AG04450 (cell line): ENCODE results near the gene APOC3. TPM values are rescaled to one million over a fixed set of nuclear protein-coding genes. Genes with fewer than 3 reads are reported as not detected.

Source experiments
- CTCF ChIA-PET: fragments of 300-600, 350-600 bp; formaldehyde crosslinking; extraction: SDS; loops from one replicate; lab custom pipeline; 2022; ENCODE audit warnings: antibody characterized with exemption, inconsistent platforms; lab: Charles Lee
- POLR2A ChIA-PET: fragments of 350-600 bp; formaldehyde crosslinking; extraction: SDS; loops from one replicate; lab custom pipeline; 2021; ENCODE audit warnings: antibody characterized with exemption, inconsistent platforms; lab: Yijun Ruan, JAX
- DNase-seq: peaks from one replicate; pipeline ENCODE4 v3.0.0-alpha.2; 2011; ENCODE audit warnings: low read depth, low spot score
- H3K27ac ChIP-seq: one replicate; pipeline ENCODE4 v1.5.1; 2012; ENCODE audit warnings: low read depth, low read length, control low read depth
- H3K27me3 ChIP-seq: one replicate; pipeline ENCODE4 v1.6.0; 2012; ENCODE audit warnings: low read length; ENCODE audit not compliant: control insufficient read depth, insufficient read depth
- H3K4me3 ChIP-seq: 2 replicates; pipeline ENCODE4 v1.5.1; 2011; ENCODE audit warnings: mild to moderate bottlenecking, low read depth, low read length, control low read depth
- H3K9me3 ChIP-seq: 2 replicates; pipeline ENCODE4 v1.5.1; 2012; ENCODE audit warnings: low read length; ENCODE audit not compliant: control insufficient read depth, insufficient read depth
- polyA plus RNA-seq: library from polyadenylated mRNA; depleted of rRNA; stranded (reverse); fragments of >200 nt; gene quantifications from 2 replicates; pipeline ENCODE4 v1.2.3, GENCODE V29; 2011
- TF ChIP-seq, protein P1 (sequence below): IDR thresholded peaks from 2 replicates; pipeline ENCODE4 v1.5.1; 2011; ENCODE audit warnings: low read depth, low read length, control low read depth, inconsistent platforms

The APOC3 gene
- polyA plus RNA-seq, 1 experiment = not detected

DNA sequence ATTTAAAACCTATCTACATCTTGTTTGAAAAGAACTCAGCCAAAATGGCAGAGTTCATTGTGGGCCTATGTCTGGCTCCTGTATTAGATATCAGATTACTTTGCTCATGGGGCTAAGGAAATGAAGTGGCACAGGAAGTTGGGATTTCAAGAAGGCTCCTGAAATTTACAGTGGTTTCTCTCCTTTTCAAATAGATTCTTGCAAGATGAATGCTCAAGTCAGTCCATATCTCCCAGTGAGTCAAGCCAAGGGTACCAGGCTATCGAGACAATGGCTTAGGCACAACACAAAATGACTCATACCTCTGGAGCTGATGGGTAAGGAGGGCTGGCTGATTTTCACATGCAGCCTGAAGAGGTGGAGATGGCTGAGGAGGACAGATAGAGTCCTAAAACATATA, 31.8 kb downstream of the APOC3 start:
- TF ChIP-seq, protein P1, sequence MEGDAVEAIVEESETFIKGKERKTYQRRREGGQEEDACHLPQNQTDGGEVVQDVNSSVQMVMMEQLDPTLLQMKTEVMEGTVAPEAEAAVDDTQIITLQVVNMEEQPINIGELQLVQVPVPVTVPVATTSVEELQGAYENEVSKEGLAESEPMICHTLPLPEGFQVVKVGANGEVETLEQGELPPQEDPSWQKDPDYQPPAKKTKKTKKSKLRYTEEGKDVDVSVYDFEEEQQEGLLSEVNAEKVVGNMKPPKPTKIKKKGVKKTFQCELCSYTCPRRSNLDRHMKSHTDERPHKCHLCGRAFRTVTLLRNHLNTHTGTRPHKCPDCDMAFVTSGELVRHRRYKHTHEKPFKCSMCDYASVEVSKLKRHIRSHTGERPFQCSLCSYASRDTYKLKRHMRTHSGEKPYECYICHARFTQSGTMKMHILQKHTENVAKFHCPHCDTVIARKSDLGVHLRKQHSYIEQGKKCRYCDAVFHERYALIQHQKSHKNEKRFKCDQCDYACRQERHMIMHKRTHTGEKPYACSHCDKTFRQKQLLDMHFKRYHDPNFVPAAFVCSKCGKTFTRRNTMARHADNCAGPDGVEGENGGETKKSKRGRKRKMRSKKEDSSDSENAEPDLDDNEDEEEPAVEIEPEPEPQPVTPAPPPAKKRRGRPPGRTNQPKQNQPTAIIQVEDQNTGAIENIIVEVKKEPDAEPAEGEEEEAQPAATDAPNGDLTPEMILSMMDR = no peak
- Histone ChIP-seq H3K27ac (no peak overlapping the region), H3K4me3 (no peak overlapping the region), H3K27me3 (no peaks in the 10 kb centered on the region), H3K9me3 (no peaks in the 10 kb centered on the region)
- no peak for DNase-seq
- CTCF ChIA-PET = interaction anchor here (1.2 to 1.4 kb wide), 3 partner anchors 26 to 244 kb away, joined by 4 to 5 read pairs (median 5); partner anchors contain the start of gene APOA5
- POLR2A ChIA-PET = interaction anchor here (1.3 kb wide), 1 partner anchor 8 kb away, joined by 3 read pairs; no protein-coding TSS in a partner anchor

DNA sequence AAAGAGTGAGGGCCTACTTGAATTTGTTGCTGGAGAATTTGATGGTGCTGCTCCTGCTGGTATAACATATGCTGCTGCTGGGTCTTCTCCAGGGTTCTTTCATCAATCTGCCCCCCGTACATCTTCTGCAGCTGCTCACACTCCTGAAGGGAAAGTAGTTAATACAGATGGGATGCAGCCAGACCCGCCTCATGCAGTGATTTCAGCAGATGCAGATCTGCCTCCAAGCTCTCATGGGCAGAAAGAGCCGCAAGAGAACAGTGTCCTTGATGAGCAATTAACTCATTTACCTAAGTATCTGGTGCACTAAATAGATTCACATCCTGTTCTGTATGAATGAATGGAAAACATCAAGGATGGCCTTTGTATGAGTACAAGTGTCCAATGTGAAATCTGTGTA, 32.5 kb downstream of the APOC3 start:
- CTCF ChIA-PET = interaction anchor here (1.1 to 1.4 kb wide), 4 partner anchors 17 to 243 kb away, joined by 4 to 5 read pairs (median 4); partner anchors contain the start of gene APOA5
- TF ChIP-seq, protein P1 = no peak
- Histone ChIP-seq H3K27me3 (no peaks in the 10 kb centered on the region), H3K4me3 (no peak overlapping the region), H3K9me3 (no peaks in the 10 kb centered on the region), H3K27ac (no peak overlapping the region)
- POLR2A ChIA-PET = interaction anchor here (1.3 kb wide), 1 partner anchor 9 kb away, joined by 3 read pairs; no protein-coding TSS in a partner anchor
- DNase-seq = no peak

DNA sequence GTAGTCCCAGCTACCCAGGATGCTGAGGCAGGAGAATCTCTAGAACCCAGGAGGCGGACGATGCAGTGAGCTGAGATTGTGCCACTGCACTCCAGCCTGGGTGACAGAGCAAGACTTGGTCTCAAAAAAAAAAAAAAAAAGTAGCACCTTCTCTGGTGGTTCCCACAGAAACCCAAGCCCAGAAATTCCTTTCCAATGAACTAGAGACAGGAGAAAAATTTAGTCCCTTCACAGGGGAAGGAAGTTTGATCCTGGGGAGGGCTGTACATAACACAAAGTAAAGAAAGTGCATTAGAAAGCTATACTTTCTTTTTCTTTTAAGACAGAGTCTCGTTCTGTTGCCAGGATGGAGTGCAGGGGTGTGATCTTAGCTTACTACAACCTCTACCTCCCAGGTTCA, 33.2 kb downstream of the APOC3 start:
- Histone ChIP-seq H3K4me3 (no peak overlapping the region), H3K27ac (no peak overlapping the region), H3K9me3 (no peaks in the 10 kb centered on the region), H3K27me3 (no peaks in the 10 kb centered on the region)
- no peak for DNase-seq
- TF ChIP-seq, protein P1 = no peak
- ChIA-PET POLR2A (no interaction called here), CTCF (interaction anchor here (1.1 kb wide), 1 partner anchor 16 kb away, joined by 4 read pairs; no protein-coding TSS in a partner anchor)

DNA sequence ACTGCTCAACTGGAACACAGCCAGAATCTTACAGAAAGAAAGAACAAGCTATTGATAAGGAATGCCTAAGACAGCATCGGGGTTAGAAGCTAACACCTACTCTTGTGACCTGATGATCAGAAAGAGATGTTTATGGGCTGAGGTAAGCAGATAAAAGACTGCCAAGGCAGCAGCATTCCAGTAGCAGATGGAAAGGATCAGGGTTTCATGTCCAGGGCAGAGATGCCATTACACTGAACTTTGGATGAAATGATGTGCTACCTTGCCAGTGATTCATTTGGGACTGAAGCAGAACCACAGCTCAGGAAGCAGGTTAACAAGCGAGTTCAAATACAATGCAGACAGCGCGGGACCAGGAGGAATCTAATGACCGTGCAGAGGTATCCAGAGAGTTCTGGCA, 34.8 kb downstream of the APOC3 start:
- Histone ChIP-seq H3K27me3 (no peaks in the 10 kb centered on the region), H3K27ac (no peak overlapping the region), H3K4me3 (no peak overlapping the region), H3K9me3 (no peaks in the 10 kb centered on the region)
- POLR2A ChIA-PET = interaction anchor here (0.7 kb wide), 1 partner anchor 29 kb away, joined by 3 read pairs; no protein-coding TSS in a partner anchor
- no peak for DNase-seq
- TF ChIP-seq, protein P1 = no peak
- CTCF ChIA-PET = interaction anchor here (0.9 to 1.2 kb wide), 5 partner anchors 16 to 242 kb away, joined by 3 to 5 read pairs (median 3); partner anchors contain the start of gene APOA5

DNA sequence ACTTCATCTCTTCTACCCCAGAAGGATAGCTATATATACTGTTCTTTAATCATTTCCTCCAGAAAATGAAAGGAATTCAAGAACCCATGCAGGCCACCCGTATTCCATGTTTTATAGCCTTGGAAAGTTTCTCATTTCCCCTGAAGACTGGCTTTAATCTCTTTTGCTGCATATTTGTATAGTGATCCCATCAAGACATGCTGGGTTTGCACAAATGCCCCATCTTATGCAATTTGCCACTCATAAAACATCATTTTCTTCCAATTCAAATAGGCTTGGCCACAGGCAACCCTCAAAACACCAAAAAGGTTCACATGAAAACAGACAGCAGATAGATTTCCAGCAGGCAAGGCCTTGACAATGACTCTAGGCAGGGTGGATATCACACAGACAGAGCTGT, 36.0 kb downstream of the APOC3 start:
- H3K27me3 ChIP-seq = no peaks in the 10 kb centered on the region
- DNase-seq = no peak
- ChIA-PET CTCF (interaction anchor here (1.0 kb wide), 1 partner anchor 15 kb away, joined by 4 read pairs; no protein-coding TSS in a partner anchor), POLR2A (no interaction called here)
- H3K4me3 ChIP-seq = no peak overlapping the region
- H3K27ac ChIP-seq = no peak overlapping the region
- TF ChIP-seq, protein P1 = no peak
- no peaks in the 10 kb centered on the region for H3K9me3 ChIP-seq
